CD4-positive, alpha-beta T cell treated with Interleukin-1 beta for 1 hour (primary cell): Measurements from ENCODE around the gene RYK.
"Not testable (repeated sequence)": the region's sequence is repeated elsewhere in the genome, so short reads cannot be mapped to it uniquely, and the experiment has no call there.

Experiments used
- DNase-seq, 2 donors: peaks; one replicate each; pipeline ENCODE4 v3.0.0-alpha.2; 2020 to 2022

RYK gene

GRCh38 chr3:134253475-134254226 lies 3.0 kb upstream of the RYK start:
- no peak for DNase-seq

- DNase-seq: no peak
Measured at GRCh38 chr3:134252766-134253165, 2.1 kb upstream of the RYK start.

- no peak for DNase-seq
Measured at GRCh38 chr3:134251731-134252391, 1.2 kb upstream of the RYK start.

GRCh38 chr3:134249935-134250716 lies 533 bp downstream of the RYK start:
- DNase-seq: peak; percentile 28 to 32

GRCh38 chr3:134249296-134249841 lies 1.3 kb downstream of the RYK start:
- no peak for DNase-seq

GRCh38 chr3:134244921-134245320 lies 5.7 kb downstream of the RYK start:
- DNase-seq: no peak

- no peak for DNase-seq
Measured at GRCh38 chr3:134242649-134243617, 7.7 kb downstream of the RYK start.

- no peak for DNase-seq
Measured at GRCh38 chr3:134239538-134239937, 11.1 kb downstream of the RYK start.

- DNase-seq: no peak
Measured at GRCh38 chr3:134237454-134238145, 13.1 kb downstream of the RYK start.

- no peak for DNase-seq
Measured at GRCh38 chr3:134236505-134237170, 14.0 kb downstream of the RYK start.

GRCh38 chr3:134235577-134236076 lies 15.0 kb downstream of the RYK start:
- DNase-seq: no peak

- no peak for DNase-seq
Measured at GRCh38 chr3:134232951-134233350, 17.7 kb downstream of the RYK start.

- no peak for DNase-seq
Measured at GRCh38 chr3:134232151-134232550, 18.5 kb downstream of the RYK start.

GRCh38 chr3:134231131-134231530 lies 19.5 kb downstream of the RYK start:
- DNase-seq: no peak

GRCh38 chr3:134229038-134229437 lies 21.6 kb downstream of the RYK start:
- no peak for DNase-seq

GRCh38 chr3:134228479-134228878 lies 22.2 kb downstream of the RYK start:
- no peak for DNase-seq

GRCh38 chr3:134228035-134228434 lies 22.6 kb downstream of the RYK start:
- DNase-seq: no peak

- not testable (repeated sequence) for DNase-seq
Measured at GRCh38 chr3:134224796-134225156, 25.9 kb downstream of the RYK start.

GRCh38 chr3:134222835-134223234 lies 27.8 kb downstream of the RYK start:
- no peak for DNase-seq

GRCh38 chr3:134216851-134217250 lies 33.8 kb downstream of the RYK start:
- no peak for DNase-seq
